Measurements from ENCODE around the gene MRPL19.

GRCh38 chr2:75729861-75730260 lies 83.3 kb downstream of the MRPL19 start:
- TF ChIP-seq REST (IDR thresholded peaks at IDR 0.05; ENCODE audit: low read depth), result no peak
- no peak for TF ChIP-seq JUND (IDR thresholded peaks at IDR 0.05)
- no peak for TF ChIP-seq SIN3A (IDR thresholded peaks at IDR 0.05; ENCODE audit: low read depth)
- no peak for TF ChIP-seq POLR2A (IDR thresholded peaks at IDR 0.05; ENCODE audit: borderline replicate concordance, extremely low read depth, insufficient read depth, insufficient read length)
- TF ChIP-seq, protein P1, sequence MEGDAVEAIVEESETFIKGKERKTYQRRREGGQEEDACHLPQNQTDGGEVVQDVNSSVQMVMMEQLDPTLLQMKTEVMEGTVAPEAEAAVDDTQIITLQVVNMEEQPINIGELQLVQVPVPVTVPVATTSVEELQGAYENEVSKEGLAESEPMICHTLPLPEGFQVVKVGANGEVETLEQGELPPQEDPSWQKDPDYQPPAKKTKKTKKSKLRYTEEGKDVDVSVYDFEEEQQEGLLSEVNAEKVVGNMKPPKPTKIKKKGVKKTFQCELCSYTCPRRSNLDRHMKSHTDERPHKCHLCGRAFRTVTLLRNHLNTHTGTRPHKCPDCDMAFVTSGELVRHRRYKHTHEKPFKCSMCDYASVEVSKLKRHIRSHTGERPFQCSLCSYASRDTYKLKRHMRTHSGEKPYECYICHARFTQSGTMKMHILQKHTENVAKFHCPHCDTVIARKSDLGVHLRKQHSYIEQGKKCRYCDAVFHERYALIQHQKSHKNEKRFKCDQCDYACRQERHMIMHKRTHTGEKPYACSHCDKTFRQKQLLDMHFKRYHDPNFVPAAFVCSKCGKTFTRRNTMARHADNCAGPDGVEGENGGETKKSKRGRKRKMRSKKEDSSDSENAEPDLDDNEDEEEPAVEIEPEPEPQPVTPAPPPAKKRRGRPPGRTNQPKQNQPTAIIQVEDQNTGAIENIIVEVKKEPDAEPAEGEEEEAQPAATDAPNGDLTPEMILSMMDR (IDR thresholded peaks at IDR 0.05 in 2 of 3, conservative IDR thresholded peaks at IDR 0.05 in 1 of 3; ENCODE audit: borderline replicate concordance in 1 of 3, insufficient read depth in 1 of 3, low read depth in 2 of 3, low read length in 2 of 3), result peak; percentile 6 to 41 (median 17); a peak in 3 of 6 replicates
- TF ChIP-seq SRF (IDR thresholded peaks at IDR 0.05; ENCODE audit: low read depth), result no peak
- no peak for TF ChIP-seq POLR2AphosphoS5 (IDR thresholded peaks at IDR 0.05; ENCODE audit: low read depth, low read length)
- no peak for TF ChIP-seq TCF7L2 (IDR thresholded peaks at IDR 0.05; ENCODE audit: borderline replicate concordance, extremely low read depth, insufficient read depth, insufficient read length)
- TF ChIP-seq EZH2 (IDR thresholded peaks at IDR 0.05), result no peak
- no peak for TF ChIP-seq ZNF274 (IDR thresholded peaks at IDR 0.05; ENCODE audit: low read depth, low read length)

All from HCT116 (cell line).